ENCODE measurements around the gene SNCAIP.
"Not testable (repeated sequence)": the region's sequence is repeated elsewhere in the genome, so short reads cannot be mapped to it uniquely, and the experiment has no call there.

Gene SNCAIP

DNA sequence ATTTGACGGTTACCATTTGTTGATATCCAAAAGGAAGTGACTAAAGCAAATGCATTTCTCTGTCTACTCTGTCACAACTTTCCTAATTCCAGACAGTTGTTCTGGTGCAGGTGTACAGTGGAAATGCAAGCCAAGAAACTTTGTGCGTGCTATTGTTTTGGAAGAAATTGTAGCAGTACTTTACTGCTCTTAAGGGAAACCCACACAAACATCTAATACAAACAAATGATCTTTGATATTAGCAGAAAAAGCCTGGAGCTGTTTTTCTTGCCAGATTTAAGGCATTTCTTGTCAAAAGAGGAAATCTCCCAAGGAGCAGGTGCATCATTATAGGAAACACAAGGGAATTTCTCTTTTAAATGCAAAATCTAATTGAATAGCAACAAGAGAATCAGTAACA lies 2.0 kb downstream of the SNCAIP start:
- no peak for DNase-seq (ENCODE audit: low read depth)

DNA sequence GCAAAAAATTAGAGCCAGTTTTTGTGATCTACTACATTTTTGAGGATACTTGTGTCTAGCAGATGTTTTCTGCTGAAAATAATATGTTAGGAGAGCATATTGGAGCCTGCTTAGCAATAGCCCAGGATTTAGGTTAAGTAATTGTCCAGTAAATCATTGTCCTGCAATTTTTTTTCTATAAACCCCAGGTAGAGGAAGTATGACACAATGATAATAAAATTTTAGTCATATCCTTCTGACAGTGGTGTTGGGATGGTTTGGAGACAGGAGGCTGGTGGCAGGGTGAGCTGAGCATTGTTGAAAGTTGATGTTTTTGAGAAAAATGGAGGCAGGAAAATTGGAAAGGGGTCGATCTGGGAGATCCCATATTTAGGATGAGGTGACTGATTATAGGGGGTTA lies 3.5 kb downstream of the SNCAIP start:
- no peak for DNase-seq (ENCODE audit: low read depth)

DNA sequence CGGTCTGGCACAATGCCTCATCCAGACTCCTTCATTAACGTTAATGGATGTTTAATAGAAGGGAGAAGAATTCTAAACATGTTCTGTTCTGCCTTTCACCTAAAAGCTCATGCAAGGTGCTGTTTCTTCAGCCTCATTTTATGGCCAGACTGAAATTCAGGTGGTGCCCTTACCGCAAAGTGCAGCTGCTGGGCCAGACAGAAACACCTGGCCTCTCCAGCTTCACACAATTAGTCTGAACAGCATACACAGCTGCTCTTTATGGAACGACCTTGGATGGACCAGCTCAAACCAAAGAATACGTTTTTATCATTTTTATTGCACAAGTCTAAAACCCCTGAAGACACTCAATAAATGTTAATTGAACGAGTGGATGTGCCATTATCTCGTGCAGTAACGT lies 4.6 kb downstream of the SNCAIP start:
- no peak for DNase-seq (ENCODE audit: low read depth)

DNA sequence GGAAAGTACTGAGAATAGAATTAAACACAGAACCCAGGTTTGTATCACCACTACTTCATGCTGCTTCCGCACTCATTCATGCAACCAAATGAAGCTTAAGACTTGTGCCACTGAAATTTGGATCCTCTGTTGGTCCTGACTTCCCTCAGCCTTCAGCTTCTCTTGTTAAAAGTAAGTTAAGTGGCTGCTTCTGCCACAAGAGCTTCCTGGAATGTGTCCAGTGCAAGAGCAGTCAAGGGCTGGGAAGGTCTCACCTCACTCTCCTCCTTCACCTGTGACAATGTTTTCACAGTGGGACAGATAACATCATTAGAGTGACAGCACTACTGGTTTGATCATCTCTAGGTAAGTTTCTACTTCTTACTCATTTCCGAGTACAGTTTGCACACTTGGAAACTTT lies 7.9 kb downstream of the SNCAIP start:
- no peak for DNase-seq (ENCODE audit: low read depth)

- no peak for DNase-seq (ENCODE audit: low read depth)
These were observed 9.9 kb downstream of the SNCAIP start for GRCh38 chr5:122321921-122322320.

- no peak for DNase-seq (ENCODE audit: low read depth)
These were observed 10.9 kb downstream of the SNCAIP start for GRCh38 chr5:122322801-122323548.

- DNase-seq (ENCODE audit: low read depth), result no peak
These were observed 11.7 kb downstream of the SNCAIP start for GRCh38 chr5:122323738-122324137.

DNA sequence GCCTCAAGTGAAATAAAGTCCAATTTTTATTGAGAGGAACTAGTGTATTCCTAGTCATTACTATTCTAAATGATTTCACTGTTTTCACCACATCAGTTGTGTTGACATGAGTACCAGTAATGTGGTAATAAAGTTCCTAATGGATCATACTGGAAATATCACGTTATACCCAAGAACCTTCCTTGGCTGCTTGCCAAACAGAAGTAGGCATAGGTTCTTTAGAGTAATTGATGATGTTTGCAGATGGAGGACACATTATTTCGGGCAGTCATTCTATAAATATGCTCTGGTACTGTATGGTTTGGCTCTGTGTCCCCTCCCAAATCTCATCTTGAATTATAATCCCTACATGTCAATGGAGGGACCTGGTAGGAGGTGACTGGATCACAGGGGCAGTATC lies 15.1 kb downstream of the SNCAIP start:
- DNase-seq (ENCODE audit: low read depth), result no peak

GRCh38 chr5:122330881-122331280 lies 18.8 kb downstream of the SNCAIP start:
- no peak for DNase-seq (ENCODE audit: low read depth)

- DNase-seq (ENCODE audit: low read depth), result no peak
These were observed 20.8 kb downstream of the SNCAIP start for GRCh38 chr5:122332599-122333555.

DNA sequence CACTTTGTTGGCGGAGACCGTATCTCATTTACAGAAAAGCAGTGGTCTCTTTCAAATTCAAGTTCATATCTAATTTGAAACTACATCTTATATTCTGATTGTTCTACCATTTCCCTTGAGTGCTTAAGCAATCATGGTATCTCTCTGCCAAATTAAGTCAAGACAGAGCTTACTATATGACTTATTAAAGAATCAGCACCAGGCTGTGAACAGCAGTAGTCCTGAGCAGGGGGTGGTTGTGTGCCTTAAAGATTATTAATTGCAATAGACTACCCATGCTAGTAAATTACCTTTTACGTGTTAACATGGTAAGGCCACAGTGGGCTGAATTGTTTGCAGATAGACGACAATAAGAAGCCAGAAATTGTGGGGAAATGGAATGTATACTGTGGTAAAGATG lies 21.5 kb downstream of the SNCAIP start:
- no peak for DNase-seq (ENCODE audit: low read depth)

DNA sequence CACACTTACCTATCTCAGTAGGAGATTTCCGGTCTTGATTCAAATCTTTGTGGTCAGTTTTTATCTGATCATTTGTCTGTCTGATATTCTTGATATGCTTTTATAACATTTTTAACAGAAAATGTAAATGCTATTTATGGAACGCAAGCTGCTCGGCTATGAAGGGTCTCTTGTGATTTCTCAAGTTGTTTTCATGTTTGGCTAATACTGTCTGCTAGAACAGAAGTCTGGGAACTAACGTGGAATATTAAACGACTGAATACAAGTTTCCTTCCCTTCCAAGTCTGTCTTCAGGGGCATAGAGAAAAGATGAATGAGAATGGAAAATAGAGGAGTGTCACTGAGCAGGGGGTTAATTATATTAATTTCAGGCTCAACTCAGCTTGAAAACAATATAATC lies 27.6 kb downstream of the SNCAIP start:
- no peak for DNase-seq (ENCODE audit: low read depth)

GRCh38 chr5:122341087-122341486 lies 29.1 kb downstream of the SNCAIP start:
- no peak for DNase-seq (ENCODE audit: low read depth)

GRCh38 chr5:122342256-122342655 lies 30.2 kb downstream of the SNCAIP start:
- DNase-seq (ENCODE audit: low read depth), result no peak

- DNase-seq (ENCODE audit: low read depth), result no peak
These were observed 35.0 kb downstream of the SNCAIP start for GRCh38 chr5:122346897-122347581.

DNA sequence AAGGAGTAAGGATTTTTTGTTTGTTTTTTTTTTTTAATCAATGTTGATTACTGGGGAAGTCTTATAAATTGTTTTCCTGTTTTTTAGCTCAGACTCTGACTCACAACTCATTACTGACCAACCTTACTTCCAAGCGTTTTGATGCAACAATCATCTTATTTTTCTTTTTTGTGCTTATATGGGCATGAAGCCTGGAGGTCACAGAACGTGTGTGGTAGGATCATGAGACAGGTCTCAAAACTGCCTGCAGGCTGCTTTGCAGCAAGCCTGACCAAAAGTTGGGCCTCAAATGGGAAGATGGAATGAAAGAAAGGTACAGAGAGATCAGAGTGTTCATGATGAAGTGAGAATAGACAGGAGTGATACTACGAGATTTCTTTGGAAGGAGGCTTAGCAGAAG lies 38.5 kb downstream of the SNCAIP start:
- no peak for DNase-seq (ENCODE audit: low read depth)

DNA sequence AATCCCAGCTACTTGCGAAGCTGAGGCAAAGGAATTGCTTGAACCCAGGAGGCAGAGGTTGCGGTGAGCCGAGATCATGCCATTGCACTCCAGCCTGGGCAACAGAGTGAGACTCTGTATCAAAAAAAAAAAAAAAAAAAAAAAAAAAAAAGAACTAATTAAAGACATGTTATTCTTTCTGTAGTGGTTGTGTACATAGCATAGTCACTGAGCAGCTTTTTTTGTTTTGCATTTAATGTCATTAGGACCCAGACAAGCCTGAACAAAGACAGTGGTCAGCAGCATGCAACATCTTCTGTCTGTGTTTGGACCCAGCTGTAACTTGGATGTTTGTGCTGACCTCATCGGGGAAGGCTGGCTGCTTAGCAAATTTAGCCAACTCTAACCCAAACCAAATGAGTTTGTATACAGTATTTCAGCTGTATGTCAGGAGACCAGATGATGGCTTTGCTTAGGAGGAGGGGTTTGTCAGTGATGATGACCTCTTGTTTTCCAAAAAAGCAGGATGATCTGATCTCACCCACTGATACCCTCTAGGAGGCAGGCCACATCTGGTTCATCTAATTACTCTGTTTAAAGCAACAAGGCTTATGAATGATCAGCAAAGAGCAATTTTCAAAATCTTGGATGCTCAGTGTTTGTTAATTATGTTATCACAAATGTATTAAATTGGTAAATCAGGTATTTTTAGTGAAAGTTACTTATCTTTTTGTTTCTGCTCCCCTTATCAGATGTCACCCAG lies 39.5 kb downstream of the SNCAIP start:
- no peak for DNase-seq (ENCODE audit: low read depth)

GRCh38 chr5:122352331-122352730 lies 40.3 kb downstream of the SNCAIP start:
- DNase-seq (ENCODE audit: low read depth), result no peak

GRCh38 chr5:122353361-122353760 lies 41.3 kb downstream of the SNCAIP start:
- DNase-seq (ENCODE audit: low read depth), result not testable (repeated sequence)

GRCh38 chr5:122354293-122354692 lies 42.3 kb downstream of the SNCAIP start:
- no peak for DNase-seq (ENCODE audit: low read depth)

- no peak for DNase-seq (ENCODE audit: low read depth)
These were observed 43.3 kb downstream of the SNCAIP start for GRCh38 chr5:122355324-122355723.

GRCh38 chr5:122356855-122357254 lies 44.8 kb downstream of the SNCAIP start:
- no peak for DNase-seq (ENCODE audit: low read depth)

Measured in activated T-cell treated with anti-CD3 and anti-CD28 coated beads for 24 hours (primary cell).